ENCODE results near the gene KY.

DNA sequence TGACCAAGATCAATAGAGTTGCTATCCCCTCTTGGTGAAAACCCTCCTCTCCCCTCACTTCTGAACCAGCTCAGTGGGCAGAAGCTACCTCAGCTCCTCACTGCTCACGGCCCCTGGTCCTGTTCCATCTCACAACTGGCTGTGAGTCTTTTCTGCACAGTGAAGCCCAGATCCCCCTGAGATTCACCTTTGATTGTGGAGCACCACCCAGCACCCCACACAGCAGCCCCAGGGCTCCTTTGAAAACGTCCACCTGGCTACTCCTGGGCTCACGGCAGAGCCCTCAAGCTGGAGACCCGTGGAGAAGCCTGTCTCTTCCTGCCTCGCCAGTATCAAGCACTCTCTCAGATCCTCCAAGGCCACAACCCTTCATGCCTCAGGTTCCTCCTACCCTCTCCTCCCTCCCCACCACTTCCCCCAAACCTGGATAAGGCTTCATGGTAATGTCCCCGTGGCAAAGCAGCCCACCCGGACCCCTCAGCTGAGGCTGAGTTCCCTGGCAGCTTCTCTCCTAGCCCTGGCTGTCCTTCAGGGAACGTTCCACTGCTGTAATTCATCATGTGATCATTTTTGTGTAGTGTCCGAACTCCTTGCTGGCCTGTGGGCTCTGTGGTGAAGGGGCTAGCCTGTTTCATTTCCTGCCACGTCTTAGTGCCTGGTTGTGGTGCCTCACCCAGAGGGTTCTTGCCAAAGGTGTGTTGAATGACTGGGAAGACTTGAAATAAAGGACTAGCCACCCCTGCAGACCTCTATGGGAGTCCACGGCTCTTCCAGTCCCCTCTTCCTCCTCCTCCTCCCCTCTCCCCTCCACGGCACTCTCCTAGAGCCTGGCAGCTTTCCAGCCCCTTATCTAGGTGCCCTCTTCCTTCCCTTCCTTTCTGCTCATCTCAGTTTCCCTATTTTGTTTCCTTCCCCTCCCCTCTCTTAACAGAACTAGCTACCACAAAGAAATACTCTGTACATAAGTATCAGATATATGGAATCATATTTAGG, 44.5 kb downstream of the KY start:
- TF ChIP-seq, protein P1, sequence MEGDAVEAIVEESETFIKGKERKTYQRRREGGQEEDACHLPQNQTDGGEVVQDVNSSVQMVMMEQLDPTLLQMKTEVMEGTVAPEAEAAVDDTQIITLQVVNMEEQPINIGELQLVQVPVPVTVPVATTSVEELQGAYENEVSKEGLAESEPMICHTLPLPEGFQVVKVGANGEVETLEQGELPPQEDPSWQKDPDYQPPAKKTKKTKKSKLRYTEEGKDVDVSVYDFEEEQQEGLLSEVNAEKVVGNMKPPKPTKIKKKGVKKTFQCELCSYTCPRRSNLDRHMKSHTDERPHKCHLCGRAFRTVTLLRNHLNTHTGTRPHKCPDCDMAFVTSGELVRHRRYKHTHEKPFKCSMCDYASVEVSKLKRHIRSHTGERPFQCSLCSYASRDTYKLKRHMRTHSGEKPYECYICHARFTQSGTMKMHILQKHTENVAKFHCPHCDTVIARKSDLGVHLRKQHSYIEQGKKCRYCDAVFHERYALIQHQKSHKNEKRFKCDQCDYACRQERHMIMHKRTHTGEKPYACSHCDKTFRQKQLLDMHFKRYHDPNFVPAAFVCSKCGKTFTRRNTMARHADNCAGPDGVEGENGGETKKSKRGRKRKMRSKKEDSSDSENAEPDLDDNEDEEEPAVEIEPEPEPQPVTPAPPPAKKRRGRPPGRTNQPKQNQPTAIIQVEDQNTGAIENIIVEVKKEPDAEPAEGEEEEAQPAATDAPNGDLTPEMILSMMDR (IDR thresholded peaks at IDR 0.05; ENCODE audit: control extremely low read depth in 1 of 3, insufficient read depth in 1 of 3, low read depth in 1 of 3, low read length in 3 of 3), result no peak
- TF ChIP-seq MAFK (IDR thresholded peaks at IDR 0.05; ENCODE audit: low read depth, low read length) (no peak), POLR2A (IDR thresholded peaks at IDR 0.05; ENCODE audit: control extremely low read depth in 1 of 2, low read depth in 2 of 2, low read length in 2 of 2) (no peak), TBP (IDR thresholded peaks at IDR 0.05; ENCODE audit: low read depth, low read length) (no peak), GABPA (IDR thresholded peaks at IDR 0.05; ENCODE audit: borderline replicate concordance, insufficient read depth, low read length) (no peak), EZH2 (IDR thresholded peaks at IDR 0.05; ENCODE audit: low read depth, low read length, severe bottlenecking) (no peak), TEAD4 (IDR thresholded peaks at IDR 0.05; ENCODE audit: low read depth, low read length) (no peak), RAD21 (IDR thresholded peaks at IDR 0.05 in 1 of 2, conservative IDR thresholded peaks at IDR 0.05 in 1 of 2; ENCODE audit: low read depth in 2 of 2, low read length in 2 of 2) (no peak), SP1 (IDR thresholded peaks at IDR 0.05; ENCODE audit: low read depth, low read length) (no peak)

All from H1 (cell line).